Measurements from ENCODE around the gene FAM180A.

DNA sequence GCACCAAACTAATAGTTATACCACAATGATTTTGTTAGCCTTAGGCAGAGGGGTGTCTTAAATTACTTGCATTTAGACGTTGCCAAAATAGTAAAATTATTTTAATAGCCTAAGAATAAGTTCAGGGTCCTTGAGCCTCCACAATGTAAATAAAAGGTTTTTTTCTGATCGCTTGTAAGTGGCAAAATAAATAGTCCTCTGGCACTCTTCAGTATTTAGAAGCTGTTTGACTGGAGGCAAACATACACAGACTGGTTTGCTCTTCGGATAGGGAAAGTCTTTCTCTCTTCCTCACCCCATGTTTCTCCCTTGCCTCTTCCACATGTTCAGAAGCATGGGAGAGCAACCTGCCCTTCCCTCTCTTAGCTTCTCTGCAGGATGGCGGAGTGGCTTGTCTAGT lies 49.5 kb upstream of the FAM180A start:
- TF ChIP-seq, protein P1, sequence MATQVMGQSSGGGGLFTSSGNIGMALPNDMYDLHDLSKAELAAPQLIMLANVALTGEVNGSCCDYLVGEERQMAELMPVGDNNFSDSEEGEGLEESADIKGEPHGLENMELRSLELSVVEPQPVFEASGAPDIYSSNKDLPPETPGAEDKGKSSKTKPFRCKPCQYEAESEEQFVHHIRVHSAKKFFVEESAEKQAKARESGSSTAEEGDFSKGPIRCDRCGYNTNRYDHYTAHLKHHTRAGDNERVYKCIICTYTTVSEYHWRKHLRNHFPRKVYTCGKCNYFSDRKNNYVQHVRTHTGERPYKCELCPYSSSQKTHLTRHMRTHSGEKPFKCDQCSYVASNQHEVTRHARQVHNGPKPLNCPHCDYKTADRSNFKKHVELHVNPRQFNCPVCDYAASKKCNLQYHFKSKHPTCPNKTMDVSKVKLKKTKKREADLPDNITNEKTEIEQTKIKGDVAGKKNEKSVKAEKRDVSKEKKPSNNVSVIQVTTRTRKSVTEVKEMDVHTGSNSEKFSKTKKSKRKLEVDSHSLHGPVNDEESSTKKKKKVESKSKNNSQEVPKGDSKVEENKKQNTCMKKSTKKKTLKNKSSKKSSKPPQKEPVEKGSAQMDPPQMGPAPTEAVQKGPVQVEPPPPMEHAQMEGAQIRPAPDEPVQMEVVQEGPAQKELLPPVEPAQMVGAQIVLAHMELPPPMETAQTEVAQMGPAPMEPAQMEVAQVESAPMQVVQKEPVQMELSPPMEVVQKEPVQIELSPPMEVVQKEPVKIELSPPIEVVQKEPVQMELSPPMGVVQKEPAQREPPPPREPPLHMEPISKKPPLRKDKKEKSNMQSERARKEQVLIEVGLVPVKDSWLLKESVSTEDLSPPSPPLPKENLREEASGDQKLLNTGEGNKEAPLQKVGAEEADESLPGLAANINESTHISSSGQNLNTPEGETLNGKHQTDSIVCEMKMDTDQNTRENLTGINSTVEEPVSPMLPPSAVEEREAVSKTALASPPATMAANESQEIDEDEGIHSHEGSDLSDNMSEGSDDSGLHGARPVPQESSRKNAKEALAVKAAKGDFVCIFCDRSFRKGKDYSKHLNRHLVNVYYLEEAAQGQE (IDR thresholded peaks at IDR 0.05; ENCODE audit: low read depth, low read length): no peak
- no peak for TF ChIP-seq POLR2A (IDR thresholded peaks at IDR 0.05; ENCODE audit: low read depth, low read length)
- TF ChIP-seq, protein P2, sequence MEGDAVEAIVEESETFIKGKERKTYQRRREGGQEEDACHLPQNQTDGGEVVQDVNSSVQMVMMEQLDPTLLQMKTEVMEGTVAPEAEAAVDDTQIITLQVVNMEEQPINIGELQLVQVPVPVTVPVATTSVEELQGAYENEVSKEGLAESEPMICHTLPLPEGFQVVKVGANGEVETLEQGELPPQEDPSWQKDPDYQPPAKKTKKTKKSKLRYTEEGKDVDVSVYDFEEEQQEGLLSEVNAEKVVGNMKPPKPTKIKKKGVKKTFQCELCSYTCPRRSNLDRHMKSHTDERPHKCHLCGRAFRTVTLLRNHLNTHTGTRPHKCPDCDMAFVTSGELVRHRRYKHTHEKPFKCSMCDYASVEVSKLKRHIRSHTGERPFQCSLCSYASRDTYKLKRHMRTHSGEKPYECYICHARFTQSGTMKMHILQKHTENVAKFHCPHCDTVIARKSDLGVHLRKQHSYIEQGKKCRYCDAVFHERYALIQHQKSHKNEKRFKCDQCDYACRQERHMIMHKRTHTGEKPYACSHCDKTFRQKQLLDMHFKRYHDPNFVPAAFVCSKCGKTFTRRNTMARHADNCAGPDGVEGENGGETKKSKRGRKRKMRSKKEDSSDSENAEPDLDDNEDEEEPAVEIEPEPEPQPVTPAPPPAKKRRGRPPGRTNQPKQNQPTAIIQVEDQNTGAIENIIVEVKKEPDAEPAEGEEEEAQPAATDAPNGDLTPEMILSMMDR (IDR thresholded peaks at IDR 0.05 in 2 of 3, conservative IDR thresholded peaks at IDR 0.05 in 1 of 3; ENCODE audit: control insufficient read depth in 2 of 3, extremely low read depth in 1 of 3, insufficient read depth in 1 of 3, low read depth in 3 of 3, low read length in 3 of 3): no peak
- TF ChIP-seq, protein P3, sequence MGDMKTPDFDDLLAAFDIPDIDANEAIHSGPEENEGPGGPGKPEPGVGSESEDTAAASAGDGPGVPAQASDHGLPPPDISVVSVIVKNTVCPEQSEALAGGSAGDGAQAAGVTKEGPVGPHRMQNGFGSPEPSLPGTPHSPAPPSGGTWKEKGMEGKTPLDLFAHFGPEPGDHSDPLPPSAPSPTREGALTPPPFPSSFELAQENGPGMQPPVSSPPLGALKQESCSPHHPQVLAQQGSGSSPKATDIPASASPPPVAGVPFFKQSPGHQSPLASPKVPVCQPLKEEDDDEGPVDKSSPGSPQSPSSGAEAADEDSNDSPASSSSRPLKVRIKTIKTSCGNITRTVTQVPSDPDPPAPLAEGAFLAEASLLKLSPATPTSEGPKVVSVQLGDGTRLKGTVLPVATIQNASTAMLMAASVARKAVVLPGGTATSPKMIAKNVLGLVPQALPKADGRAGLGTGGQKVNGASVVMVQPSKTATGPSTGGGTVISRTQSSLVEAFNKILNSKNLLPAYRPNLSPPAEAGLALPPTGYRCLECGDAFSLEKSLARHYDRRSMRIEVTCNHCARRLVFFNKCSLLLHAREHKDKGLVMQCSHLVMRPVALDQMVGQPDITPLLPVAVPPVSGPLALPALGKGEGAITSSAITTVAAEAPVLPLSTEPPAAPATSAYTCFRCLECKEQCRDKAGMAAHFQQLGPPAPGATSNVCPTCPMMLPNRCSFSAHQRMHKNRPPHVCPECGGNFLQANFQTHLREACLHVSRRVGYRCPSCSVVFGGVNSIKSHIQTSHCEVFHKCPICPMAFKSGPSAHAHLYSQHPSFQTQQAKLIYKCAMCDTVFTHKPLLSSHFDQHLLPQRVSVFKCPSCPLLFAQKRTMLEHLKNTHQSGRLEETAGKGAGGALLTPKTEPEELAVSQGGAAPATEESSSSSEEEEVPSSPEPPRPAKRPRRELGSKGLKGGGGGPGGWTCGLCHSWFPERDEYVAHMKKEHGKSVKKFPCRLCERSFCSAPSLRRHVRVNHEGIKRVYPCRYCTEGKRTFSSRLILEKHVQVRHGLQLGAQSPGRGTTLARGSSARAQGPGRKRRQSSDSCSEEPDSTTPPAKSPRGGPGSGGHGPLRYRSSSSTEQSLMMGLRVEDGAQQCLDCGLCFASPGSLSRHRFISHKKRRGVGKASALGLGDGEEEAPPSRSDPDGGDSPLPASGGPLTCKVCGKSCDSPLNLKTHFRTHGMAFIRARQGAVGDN (IDR thresholded peaks at IDR 0.05): no peak
- TF ChIP-seq, protein P4, sequence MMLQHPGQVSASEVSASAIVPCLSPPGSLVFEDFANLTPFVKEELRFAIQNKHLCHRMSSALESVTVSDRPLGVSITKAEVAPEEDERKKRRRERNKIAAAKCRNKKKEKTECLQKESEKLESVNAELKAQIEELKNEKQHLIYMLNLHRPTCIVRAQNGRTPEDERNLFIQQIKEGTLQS (IDR thresholded peaks at IDR 0.05; ENCODE audit: borderline replicate concordance, extremely low read depth, low read depth, low read length): no peak
- no peak for TF ChIP-seq SREBF2 (IDR thresholded peaks at IDR 0.05; ENCODE audit: low read length)
- TF ChIP-seq POLR2AphosphoS5 (IDR thresholded peaks at IDR 0.05; ENCODE audit: low read length): no peak
- TF ChIP-seq YBX1 (IDR thresholded peaks at IDR 0.05): no peak
- TF ChIP-seq, protein P5, sequence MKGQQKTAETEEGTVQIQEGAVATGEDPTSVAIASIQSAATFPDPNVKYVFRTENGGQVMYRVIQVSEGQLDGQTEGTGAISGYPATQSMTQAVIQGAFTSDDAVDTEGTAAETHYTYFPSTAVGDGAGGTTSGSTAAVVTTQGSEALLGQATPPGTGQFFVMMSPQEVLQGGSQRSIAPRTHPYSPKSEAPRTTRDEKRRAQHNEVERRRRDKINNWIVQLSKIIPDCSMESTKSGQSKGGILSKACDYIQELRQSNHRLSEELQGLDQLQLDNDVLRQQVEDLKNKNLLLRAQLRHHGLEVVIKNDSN (IDR thresholded peaks at IDR 0.05; ENCODE audit: borderline replicate concordance, extremely low read length, insufficient read depth, low read depth, low read length): no peak
- no peak for TF ChIP-seq RAD21 (IDR thresholded peaks at IDR 0.05; ENCODE audit: insufficient read depth, low read depth, low read length)
- no peak for TF ChIP-seq CHD2 (IDR thresholded peaks at IDR 0.05; ENCODE audit: borderline replicate concordance, low read depth, low read length)
- TF ChIP-seq PKNOX1 (IDR thresholded peaks at IDR 0.05): no peak
- no peak for TF ChIP-seq IKZF1 (conservative IDR thresholded peaks at IDR 0.05)

All from GM12878 (cell line).